ENCODE results near the gene C8A. TPM values are rescaled to one million over a fixed set of nuclear protein-coding genes. Genes with fewer than 3 reads are reported as not detected.

Gene C8A
- total and polyA plus RNA-seq, 2 of the 13 experiments (the other 11 are each of a cell fraction or from before 2014, with no cell fraction given): 10.5 to 15.0 TPM

DNA sequence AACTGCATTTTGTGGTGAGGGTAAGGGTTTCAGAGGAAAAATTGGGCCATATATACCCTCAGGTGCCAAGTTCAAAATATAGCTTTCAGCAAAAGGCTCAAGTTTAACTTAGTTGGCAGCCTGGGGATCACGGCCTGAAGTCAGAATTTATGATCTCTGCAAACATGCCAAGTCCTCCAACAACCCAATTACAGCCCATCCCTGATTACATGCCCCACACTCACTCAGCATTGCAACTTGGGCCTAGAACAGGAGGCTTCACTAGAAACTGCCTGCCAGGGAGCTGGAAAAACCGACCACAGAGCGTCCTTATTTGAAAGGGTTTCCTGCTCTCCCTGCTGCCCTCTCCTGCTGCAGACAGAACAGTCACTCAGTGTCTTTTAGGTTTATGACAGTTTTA is 47.8 kb upstream of the C8A start:
- CTCF ChIA-PET (ENCODE audit: low intra/inter-chr PET ratio, low total read pairs): no interaction called here
- Histone ChIP-seq H3K36me3 (replicated peaks in 1 of 2; ENCODE audit: control insufficient read depth in 1 of 2, insufficient read depth in 2 of 2, low read length in 2 of 2) (no peaks in the 10 kb centered on the region), H3K9ac (ENCODE audit: insufficient read depth, low read depth, low read length) (no peak overlapping the region), H4K20me1 (ENCODE audit: insufficient read depth, low read length) (no peaks in the 10 kb centered on the region), H3K4me3 (replicated peaks in 1 of 3; ENCODE audit: insufficient read depth in 1 of 3, low read depth in 2 of 3, low read length in 3 of 3) (no peak overlapping the region), H3K27me3 (ENCODE audit: control insufficient read depth in 1 of 2, insufficient read depth in 2 of 2, low read length in 2 of 2) (no peaks in the 10 kb centered on the region), H3K79me2 (ENCODE audit: insufficient read depth, low read length) (no peaks in the 10 kb centered on the region), H3K4me1 (ENCODE audit: insufficient read depth, low read length) (peaks cover 13% of the 10 kb centered on the region), H3K4me2 (ENCODE audit: low read depth, low read length) (no peak overlapping the region), H3K27ac (ENCODE audit: extremely low read length, insufficient read depth, low read length) (no peak overlapping the region), H2AFZ (ENCODE audit: low read length) (no peak overlapping the region), H3K9me3 (ENCODE audit: low read length) (no peaks in the 10 kb centered on the region)
- BruUV-seq (replicated peaks): no TSS peak
- ATAC-seq (no peak), DNase-seq (ENCODE audit: low spot score) (no peak), FAIRE-seq (no peak)
- POLR2A ChIA-PET: interaction anchor here (0.5 kb wide), 1 partner anchor 130 kb away, joined by 4 read pairs; no protein-coding TSS in a partner anchor
- in situ Hi-C loops (cut with HindIII; ENCODE audit: extremely low pct_ligation_motif_present, low pct_unique_long_range_greater_than_20kb) (no loop called here), intact Hi-C loops (cut with micrococcal nuclease; ENCODE audit: unreplicated experiment) (no loop called here)
- TF ChIP-seq SP4 (CRISPR knock-in tag; IDR thresholded peaks at IDR 0.05) (no peak), ZNF24 (IDR thresholded peaks at IDR 0.05) (no peak), ZNF362 (CRISPR knock-in tag; IDR thresholded peaks at IDR 0.05; ENCODE audit: borderline replicate concordance) (no peak), MZF1 (CRISPR knock-in tag; IDR thresholded peaks at IDR 0.05; ENCODE audit: borderline replicate concordance) (no peak), MIER2 (CRISPR knock-in tag; IDR thresholded peaks at IDR 0.05) (no peak), AGO1 (IDR thresholded peaks at IDR 0.05; ENCODE audit: low read depth, low read length, poor library complexity, severe bottlenecking) (no peak), XBP1 (CRISPR knock-in tag; IDR thresholded peaks at IDR 0.05) (no peak), CBX2 (IDR thresholded peaks at IDR 0.05; ENCODE audit: low read depth, low read length) (no peak), CBX2 (CRISPR knock-in tag; IDR thresholded peaks at IDR 0.05; ENCODE audit: low read depth) (no peak)
- TF ChIP-seq, protein P1, sequence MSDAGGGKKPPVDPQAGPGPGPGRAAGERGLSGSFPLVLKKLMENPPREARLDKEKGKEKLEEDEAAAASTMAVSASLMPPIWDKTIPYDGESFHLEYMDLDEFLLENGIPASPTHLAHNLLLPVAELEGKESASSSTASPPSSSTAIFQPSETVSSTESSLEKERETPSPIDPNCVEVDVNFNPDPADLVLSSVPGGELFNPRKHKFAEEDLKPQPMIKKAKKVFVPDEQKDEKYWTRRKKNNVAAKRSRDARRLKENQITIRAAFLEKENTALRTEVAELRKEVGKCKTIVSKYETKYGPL (CRISPR knock-in tag; IDR thresholded peaks at IDR 0.05): no peak
- WGBS (ENCODE audit: low lambda C conversion rate): 87% methylated on average over 3 of the region's 3 CpGs

All from HepG2 (cell line).